ENCODE measurements around the gene CTTNBP2NL.
A peak's percentile ranks its signal among the peaks of the same experiment; 100 is the strongest.

CTTNBP2NL gene

GRCh38 chr1:112488141-112488540 is 92.1 kb downstream of the CTTNBP2NL start:
- no peak for DNase-seq (ENCODE audit: extremely low spot score)
- CTCF ChIA-PET = interaction anchor here (1.6 kb wide), 1 partner anchor 14 kb away, joined by 4 read pairs; no protein-coding TSS in a partner anchor
- POLR2A ChIA-PET = no interaction called here
- TF ChIP-seq TARDBP (IDR thresholded peaks at IDR 0.05) (no peak), CTBP1 (IDR thresholded peaks at IDR 0.05; ENCODE audit: borderline replicate concordance) (no peak)

DNA sequence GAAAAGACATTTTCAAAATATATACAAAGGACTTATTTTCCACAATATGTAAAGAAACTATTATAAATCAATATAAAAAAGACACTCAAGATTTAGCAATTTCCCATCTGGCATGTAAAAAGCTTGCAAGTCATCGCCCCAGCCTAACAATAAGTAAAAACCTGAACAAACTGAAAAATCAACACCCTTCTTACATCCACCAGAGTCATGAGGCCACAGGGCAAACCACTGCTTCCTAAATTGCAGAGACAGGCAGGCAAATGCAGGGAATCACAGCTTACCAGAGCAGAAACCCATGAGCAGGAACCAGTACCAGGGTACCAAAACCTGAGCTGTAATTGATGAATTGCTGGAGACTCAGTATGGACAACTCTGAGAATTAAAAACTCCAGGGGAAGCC is 96.1 kb downstream of the CTTNBP2NL start:
- no peak for TF ChIP-seq CTBP1 (IDR thresholded peaks at IDR 0.05; ENCODE audit: borderline replicate concordance)
- TF ChIP-seq ARNT (IDR thresholded peaks at IDR 0.05) = no peak
- no peak for TF ChIP-seq HDGF (IDR thresholded peaks at IDR 0.05; ENCODE audit: borderline replicate concordance)
- no peak for TF ChIP-seq NFRKB (IDR thresholded peaks at IDR 0.05)
- no peak for TF ChIP-seq SP1 (IDR thresholded peaks at IDR 0.05)
- no peak for TF ChIP-seq SUZ12 (IDR thresholded peaks at IDR 0.05)
- TF ChIP-seq FOXM1 (IDR thresholded peaks at IDR 0.05; ENCODE audit: borderline replicate concordance) = no peak
- TF ChIP-seq FOXK2 (IDR thresholded peaks at IDR 0.05) = no peak
- TF ChIP-seq LEF1 (IDR thresholded peaks at IDR 0.05; ENCODE audit: borderline replicate concordance) = no peak
- ChIA-PET CTCF (interaction anchor here (1.7 kb wide), 1 partner anchor 10 kb away, joined by 5 read pairs; no protein-coding TSS in a partner anchor), POLR2A (no interaction called here)
- DNase-seq (ENCODE audit: extremely low spot score) = no peak

DNA sequence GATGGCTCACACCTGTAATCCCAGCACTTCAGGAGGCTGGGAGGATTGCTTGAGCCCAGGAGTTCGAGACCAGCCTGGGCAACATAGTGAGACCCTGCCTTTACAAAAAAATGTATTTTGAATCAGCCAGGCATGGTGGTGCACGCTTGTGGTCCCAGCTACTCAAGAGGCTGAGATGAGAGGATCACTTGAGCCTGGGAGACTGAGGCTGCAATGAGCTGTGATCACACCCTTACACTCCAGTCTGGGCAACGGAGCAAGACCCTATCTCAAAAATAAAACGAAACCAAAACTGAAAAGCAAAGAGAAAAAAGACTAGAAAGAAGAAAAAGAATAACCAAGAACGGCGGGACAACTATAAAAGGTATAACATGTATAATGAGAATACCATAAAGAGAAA is 97.3 kb downstream of the CTTNBP2NL start:
- CTCF ChIA-PET = interaction anchor here (1.7 kb wide), 1 partner anchor 9 kb away, joined by 5 read pairs; no protein-coding TSS in a partner anchor
- POLR2A ChIA-PET = no interaction called here
- no peak for DNase-seq (ENCODE audit: extremely low spot score)
- TF ChIP-seq FOXK2 (IDR thresholded peaks at IDR 0.05) = no peak
- no peak for TF ChIP-seq TARDBP (IDR thresholded peaks at IDR 0.05)
- no peak for TF ChIP-seq FOXA1 (IDR thresholded peaks at IDR 0.05)
- TF ChIP-seq L3MBTL2 (conservative IDR thresholded peaks at IDR 0.05) = no peak
- no peak for TF ChIP-seq NFRKB (IDR thresholded peaks at IDR 0.05)
- no peak for TF ChIP-seq ARNT (IDR thresholded peaks at IDR 0.05)

DNA sequence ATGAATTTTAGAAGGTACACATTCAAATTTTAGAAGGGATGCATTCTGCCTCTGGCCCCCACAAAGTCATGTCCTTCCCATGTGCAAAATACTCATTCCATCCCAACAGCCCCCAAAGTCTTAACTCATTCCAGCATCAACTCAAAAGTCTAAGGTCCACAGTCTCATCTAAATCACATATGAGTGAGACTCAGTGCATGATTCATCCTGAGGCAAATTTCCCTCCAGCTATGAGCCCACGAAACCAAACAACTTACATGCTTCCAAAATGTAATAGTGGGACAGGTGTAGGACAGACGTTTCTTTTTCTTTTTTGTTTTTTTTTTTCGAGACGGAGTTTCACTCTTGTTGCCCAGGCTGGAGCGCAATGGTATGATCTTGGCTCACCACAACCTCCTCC is 100.3 kb downstream of the CTTNBP2NL start:
- no peak for DNase-seq (ENCODE audit: extremely low spot score)
- ChIA-PET CTCF (interaction anchor here (1.1 kb wide), 1 partner anchor 10 kb away, joined by 3 read pairs; no protein-coding TSS in a partner anchor), POLR2A (no interaction called here)
- TF ChIP-seq FOXA1 (IDR thresholded peaks at IDR 0.05) = no peak

DNA sequence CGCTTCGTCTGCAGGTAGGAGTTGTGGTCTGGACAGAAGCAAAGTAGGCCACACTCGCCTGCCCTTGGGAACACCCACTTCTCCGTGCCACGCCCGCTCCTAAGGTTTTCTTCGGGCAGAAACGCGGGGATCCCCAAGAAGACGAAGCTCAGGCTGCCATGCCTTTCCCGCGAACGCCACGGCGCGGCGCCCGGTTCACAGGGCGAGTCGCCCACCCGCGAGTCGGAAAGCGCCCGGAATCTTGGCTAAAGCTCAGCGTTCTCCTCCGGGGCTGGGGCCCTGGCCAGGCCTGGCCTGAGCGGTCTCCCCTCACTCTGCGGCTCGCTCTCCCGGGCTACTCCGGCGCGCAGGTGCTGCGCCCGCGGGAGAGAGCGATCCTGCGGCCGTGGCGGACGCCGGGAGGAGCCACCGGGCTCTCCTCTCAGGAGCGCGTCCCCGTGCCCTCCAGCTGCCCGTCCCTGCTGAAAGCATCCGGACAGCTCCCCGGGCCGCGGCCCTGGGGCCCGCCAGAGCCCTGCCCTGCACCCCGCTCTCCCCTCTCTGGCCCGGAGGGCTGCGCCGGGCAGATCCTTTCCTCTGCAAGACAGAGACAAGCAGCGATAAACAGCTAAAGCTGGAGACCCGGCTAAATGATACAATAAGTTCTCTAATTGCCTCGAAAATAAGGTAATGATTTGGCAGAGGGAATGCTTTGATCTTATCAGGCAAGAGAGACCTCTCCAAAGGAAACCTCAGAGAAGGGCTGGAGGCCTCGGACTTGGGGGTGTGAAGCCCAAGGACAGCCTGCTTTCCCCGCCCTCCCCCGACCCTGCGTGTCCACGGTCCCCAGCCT is 106.0 kb downstream of the CTTNBP2NL start:
- ChIA-PET POLR2A (interaction anchor here (0.8 to 1.8 kb wide), 6 partner anchors 108 to 198 kb away, joined by 3 to 12 read pairs (median 4); partner anchors contain the start of genes MOV10 and ST7L), CTCF (interaction anchor here (0.6 to 2.1 kb wide), 19 partner anchors 9 to 572 kb away, joined by 3 to 8 read pairs (median 4); partner anchors contain the start of genes CTTNBP2NL, MOV10 and PPM1J)
- TF ChIP-seq L3MBTL2 (conservative IDR thresholded peaks at IDR 0.05) (peak; percentile 77), FOXM1 (IDR thresholded peaks at IDR 0.05; ENCODE audit: borderline replicate concordance) (no peak)
- DNase-seq (ENCODE audit: extremely low spot score) = peak; percentile 65

DNA sequence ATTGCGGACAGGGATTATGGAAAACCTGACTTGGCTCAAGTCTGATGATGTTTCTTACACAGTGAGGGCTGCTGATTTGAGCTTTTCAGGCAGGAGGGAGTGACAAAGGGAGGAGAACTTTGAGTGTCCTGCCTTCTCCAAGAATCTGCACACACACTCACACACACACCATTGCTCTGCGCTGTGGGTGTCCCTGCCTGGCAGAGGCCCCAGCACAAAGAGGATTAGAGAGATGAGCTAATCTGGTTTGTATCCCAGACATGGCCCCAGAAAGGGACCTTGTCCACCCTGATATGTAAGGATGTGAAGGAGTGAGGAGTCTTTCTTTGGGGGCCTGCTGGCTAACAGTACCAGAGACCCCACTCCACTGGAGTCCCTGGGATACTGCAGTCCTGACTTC is 106.8 kb downstream of the CTTNBP2NL start:
- no peak for DNase-seq (ENCODE audit: extremely low spot score)
- CTCF ChIA-PET = interaction anchor here (0.5 to 2.1 kb wide), 3 partner anchors 18 to 203 kb away, joined by 3 to 7 read pairs (median 4); no protein-coding TSS in a partner anchor
- POLR2A ChIA-PET = interaction anchor here (1.8 kb wide), 1 partner anchor 116 kb away, joined by 12 read pairs; the partner anchor contains the start of gene ST7L
- TF ChIP-seq TARDBP (IDR thresholded peaks at IDR 0.05) = no peak
- no peak for TF ChIP-seq ZNF384 (IDR thresholded peaks at IDR 0.05)
- TF ChIP-seq L3MBTL2 (conservative IDR thresholded peaks at IDR 0.05) = no peak
- no peak for TF ChIP-seq ARNT (IDR thresholded peaks at IDR 0.05)
- no peak for TF ChIP-seq LEF1 (IDR thresholded peaks at IDR 0.05; ENCODE audit: borderline replicate concordance)

DNA sequence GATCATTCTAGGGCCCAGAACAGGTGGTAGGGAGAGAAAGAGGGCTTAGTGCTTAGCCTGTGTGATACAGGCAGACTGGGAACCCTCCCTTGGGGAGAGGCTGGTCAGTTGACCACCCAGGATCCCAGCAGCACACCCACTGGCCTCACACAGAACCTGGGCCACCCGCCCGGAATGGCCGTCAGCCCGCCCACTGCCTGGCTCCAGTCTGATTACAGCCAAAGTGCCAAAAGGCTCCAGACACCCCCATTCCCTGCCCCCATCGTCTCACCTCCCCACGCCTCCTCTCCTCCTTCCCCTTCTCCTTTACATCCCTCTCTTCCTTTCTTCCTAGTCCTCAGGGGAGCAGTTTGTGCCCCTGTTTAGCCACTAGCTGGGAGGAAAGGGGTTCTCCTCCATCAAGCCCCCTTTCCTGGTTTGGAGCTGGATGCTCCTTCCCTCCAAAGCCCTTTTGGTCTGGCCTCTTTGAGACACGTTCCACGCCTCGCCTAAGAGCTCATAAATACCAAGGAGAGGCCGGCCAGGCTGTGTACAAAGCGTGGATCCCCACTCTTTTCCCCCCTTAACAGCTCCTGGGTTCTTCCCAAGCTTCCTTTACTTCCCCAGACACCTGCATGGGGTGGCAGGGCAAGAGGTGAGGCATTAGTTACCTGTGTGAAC is 108.1 kb downstream of the CTTNBP2NL start:
- TF ChIP-seq ZNF384 (IDR thresholded peaks at IDR 0.05) = no peak
- no peak for DNase-seq (ENCODE audit: extremely low spot score)
- CTCF ChIA-PET = interaction anchor here (0.7 to 1.0 kb wide), 2 partner anchors 12 to 135 kb away, joined by 4 to 5 read pairs; no protein-coding TSS in a partner anchor
- POLR2A ChIA-PET = no interaction called here

DNA sequence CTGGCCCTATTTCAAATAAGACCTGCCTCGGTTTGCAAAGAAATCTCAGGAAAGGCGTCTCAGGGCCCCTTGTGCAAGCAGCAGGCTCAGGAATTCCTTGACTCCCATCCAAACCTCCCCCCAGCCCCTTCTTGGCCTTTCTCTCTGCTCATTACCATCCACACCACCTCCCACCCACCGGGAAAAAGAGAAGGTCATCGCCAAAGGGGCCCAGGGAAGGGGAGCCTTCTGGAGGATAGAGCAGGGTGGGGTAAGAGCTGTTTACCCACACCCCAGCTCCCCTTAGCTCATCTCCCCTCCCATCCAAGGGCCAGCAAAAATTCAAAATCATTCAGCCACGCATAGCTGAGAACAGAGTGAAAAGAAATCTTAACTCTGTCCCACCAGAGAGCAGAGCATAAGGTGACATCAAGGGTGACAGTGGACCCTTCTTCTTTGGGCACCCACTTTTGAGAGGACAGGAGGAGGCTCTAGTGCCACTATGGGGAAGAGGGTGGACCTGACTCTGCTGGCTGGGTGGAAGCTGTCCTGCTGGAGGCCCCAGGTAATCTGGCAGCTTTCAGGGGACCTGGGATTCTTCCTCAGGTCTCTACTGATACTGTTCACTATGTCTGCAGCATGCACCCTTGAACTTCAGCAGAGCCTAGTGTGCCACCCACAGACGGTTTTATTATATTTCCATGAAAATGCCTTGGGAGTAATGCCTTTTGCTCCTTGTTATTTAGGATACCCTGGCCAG is 108.8 kb downstream of the CTTNBP2NL start:
- POLR2A ChIA-PET = no interaction called here
- DNase-seq (ENCODE audit: extremely low spot score) = no peak
- CTCF ChIA-PET = interaction anchor here (0.7 to 1.0 kb wide), 2 partner anchors 11 to 135 kb away, joined by 4 to 5 read pairs; no protein-coding TSS in a partner anchor
- TF ChIP-seq SUZ12 (IDR thresholded peaks at IDR 0.05) (no peak), HDGF (IDR thresholded peaks at IDR 0.05; ENCODE audit: borderline replicate concordance) (no peak), BHLHE40 (IDR thresholded peaks at IDR 0.05; ENCODE audit: borderline replicate concordance) (no peak), CTBP1 (IDR thresholded peaks at IDR 0.05; ENCODE audit: borderline replicate concordance) (no peak), ARNT (IDR thresholded peaks at IDR 0.05) (no peak), FOXK2 (IDR thresholded peaks at IDR 0.05) (no peak), ELF4 (IDR thresholded peaks at IDR 0.05) (no peak), NFRKB (IDR thresholded peaks at IDR 0.05) (no peak), TARDBP (IDR thresholded peaks at IDR 0.05) (no peak), FOXA1 (IDR thresholded peaks at IDR 0.05) (no peak), FOXM1 (IDR thresholded peaks at IDR 0.05; ENCODE audit: borderline replicate concordance) (no peak), L3MBTL2 (conservative IDR thresholded peaks at IDR 0.05) (no peak), LEF1 (IDR thresholded peaks at IDR 0.05; ENCODE audit: borderline replicate concordance) (no peak), ZNF384 (IDR thresholded peaks at IDR 0.05) (no peak), SP1 (IDR thresholded peaks at IDR 0.05) (no peak)
- TF ChIP-seq, protein P1, sequence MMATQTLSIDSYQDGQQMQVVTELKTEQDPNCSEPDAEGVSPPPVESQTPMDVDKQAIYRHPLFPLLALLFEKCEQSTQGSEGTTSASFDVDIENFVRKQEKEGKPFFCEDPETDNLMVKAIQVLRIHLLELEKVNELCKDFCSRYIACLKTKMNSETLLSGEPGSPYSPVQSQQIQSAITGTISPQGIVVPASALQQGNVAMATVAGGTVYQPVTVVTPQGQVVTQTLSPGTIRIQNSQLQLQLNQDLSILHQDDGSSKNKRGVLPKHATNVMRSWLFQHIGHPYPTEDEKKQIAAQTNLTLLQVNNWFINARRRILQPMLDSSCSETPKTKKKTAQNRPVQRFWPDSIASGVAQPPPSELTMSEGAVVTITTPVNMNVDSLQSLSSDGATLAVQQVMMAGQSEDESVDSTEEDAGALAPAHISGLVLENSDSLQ (IDR thresholded peaks at IDR 0.05) = no peak

Data from HEK293T (cell line).